Activated B cell treated with CpG ODN at 0.5 μM for 24 hours (primary cell): ENCODE measurements around the gene KCNN3. TPM values are rescaled to one million over a fixed set of nuclear protein-coding genes. Genes with fewer than 3 reads are reported as not detected.

ENCODE experiments used
- ATAC-seq: fragments of 200-7000 bp; cut with Tn5 transposase; one replicate; pipeline ENCODE4 v1.10.0; 2021; ENCODE audit warnings: low read depth, mild to moderate bottlenecking, moderate library complexity
- CTCF ChIA-PET: fragments of 350-600 bp; sonication (Branson Sonifier 250); formaldehyde crosslinking; loops from one replicate; lab custom pipeline; 2021; ENCODE audit warnings: antibody characterized with exemption; lab: Charles Lee
- POLR2A ChIA-PET: fragments of 350-600 bp; sonication (Branson Sonifier 250); formaldehyde crosslinking; loops from one replicate; lab custom pipeline; 2021; ENCODE audit warnings: antibody characterized with exemption; lab: Charles Lee
- DNase-seq: peaks from one replicate; pipeline ENCODE4 v3.0.0; 2022
- H3K27ac Mint-ChIP-seq: one replicate; pipeline ENCODE4 v1.8.0; 2020; ENCODE audit warnings: mixed read lengths
- H3K27me3 Mint-ChIP-seq: one replicate; pipeline ENCODE4 v1.8.0; 2021; ENCODE audit warnings: mixed read lengths
- H3K36me3 Mint-ChIP-seq: one replicate; pipeline ENCODE4 v1.8.0; 2021; ENCODE audit warnings: low read depth, mixed read lengths
- H3K4me1 Mint-ChIP-seq: one replicate; pipeline ENCODE4 v1.8.0; 2021; ENCODE audit warnings: mixed read lengths
- H3K4me3 Mint-ChIP-seq: one replicate; pipeline ENCODE4 v1.8.0; 2020; ENCODE audit warnings: mild to moderate bottlenecking, mixed read lengths
- H3K9me3 Mint-ChIP-seq: one replicate; pipeline ENCODE4 v1.8.0; 2020; ENCODE audit warnings: mixed read lengths
- CTCF ChIP-seq: fragments of 200-600 bp; IDR thresholded peaks from one replicate; pipeline ENCODE4 v1.8.0; 2022; ENCODE audit warnings: antibody characterized with exemption, mild to moderate bottlenecking
- intact Hi-C: fragments of 100-400 bp; cut with micrococcal nuclease; formaldehyde crosslinking; loops from one replicate; pipeline ENCODE4 v1.15.1; 2024
- total RNA-seq: library from RNA; stranded (reverse); gene quantifications from 2 replicates; pipeline ENCODE4 v1.2.3, GENCODE V29; 2022

KCNN3 gene
- total RNA-seq, 1 donor from 2014 or later, result 1.1 TPM

GRCh38 chr1:154794608-154795007 lies 75.5 kb downstream of the KCNN3 start:
- peaks cover 26% of the 10 kb centered on the region for H3K27me3 Mint-ChIP-seq
- no peak overlapping the region for H3K4me3 Mint-ChIP-seq
- peaks cover 7% of the 10 kb centered on the region for H3K4me1 Mint-ChIP-seq
- no peak for ATAC-seq
- H3K27ac Mint-ChIP-seq, result no peak overlapping the region
- no peak for TF ChIP-seq CTCF
- POLR2A ChIA-PET, result interaction anchor here (0.6 kb wide), 1 partner anchor 341 kb away, joined by 6 read pairs; the partner anchor contains the start of gene SLC50A1
- H3K36me3 Mint-ChIP-seq, result no peaks in the 10 kb centered on the region
- H3K9me3 Mint-ChIP-seq, result no peaks in the 10 kb centered on the region
- intact Hi-C loops, result no loop called here
- CTCF ChIA-PET, result no interaction called here
- no peak for DNase-seq

GRCh38 chr1:154793685-154794084 lies 76.4 kb downstream of the KCNN3 start:
- ChIA-PET CTCF (no interaction called here), POLR2A (no interaction called here)
- Mint-ChIP-seq H3K4me3 (no peak overlapping the region), H3K4me1 (peaks cover 7% of the 10 kb centered on the region), H3K27ac (no peak overlapping the region), H3K9me3 (no peaks in the 10 kb centered on the region), H3K27me3 (peaks cover 28% of the 10 kb centered on the region), H3K36me3 (no peaks in the 10 kb centered on the region)
- TF ChIP-seq CTCF, result no peak
- no peak for ATAC-seq
- intact Hi-C loops, result no loop called here
- no peak for DNase-seq

- Mint-ChIP-seq H3K4me3 (no peak overlapping the region), H3K9me3 (no peaks in the 10 kb centered on the region), H3K27ac (no peak overlapping the region), H3K4me1 (peaks cover 7% of the 10 kb centered on the region), H3K27me3 (peaks cover 28% of the 10 kb centered on the region), H3K36me3 (no peaks in the 10 kb centered on the region)
- ChIA-PET POLR2A (no interaction called here), CTCF (no interaction called here)
- intact Hi-C loops, result no loop called here
- ATAC-seq, result no peak
- no peak for TF ChIP-seq CTCF
- DNase-seq, result no peak
These were observed 77.2 kb downstream of the KCNN3 start for GRCh38 chr1:154792899-154793298.

- Mint-ChIP-seq H3K4me1 (peaks cover 7% of the 10 kb centered on the region), H3K4me3 (no peak overlapping the region), H3K27ac (no peak overlapping the region), H3K27me3 (peaks cover 28% of the 10 kb centered on the region), H3K36me3 (no peaks in the 10 kb centered on the region), H3K9me3 (no peaks in the 10 kb centered on the region)
- DNase-seq (no peak), ATAC-seq (peak; percentile 14)
- TF ChIP-seq CTCF, result no peak
- intact Hi-C loops, result no loop called here
- POLR2A ChIA-PET, result no interaction called here
- CTCF ChIA-PET, result interaction anchor here (0.7 to 1.0 kb wide), 3 partner anchors 16 to 87 kb away, joined by 3 to 4 read pairs (median 3); no protein-coding TSS in a partner anchor
These were observed 78.6 kb downstream of the KCNN3 start for GRCh38 chr1:154791292-154792166.

GRCh38 chr1:154788886-154789285 lies 81.2 kb downstream of the KCNN3 start:
- H3K36me3 Mint-ChIP-seq, result no peaks in the 10 kb centered on the region
- no peak overlapping the region for H3K4me3 Mint-ChIP-seq
- no peak for TF ChIP-seq CTCF
- no peak overlapping the region for H3K27ac Mint-ChIP-seq
- peaks cover 12% of the 10 kb centered on the region for H3K4me1 Mint-ChIP-seq
- no peak for ATAC-seq
- DNase-seq, result no peak
- H3K9me3 Mint-ChIP-seq, result no peaks in the 10 kb centered on the region
- H3K27me3 Mint-ChIP-seq, result peaks cover 24% of the 10 kb centered on the region
- ChIA-PET POLR2A (no interaction called here), CTCF (interaction anchor here (0.9 kb wide), 1 partner anchor 309 kb away, joined by 3 read pairs; no protein-coding TSS in a partner anchor)
- intact Hi-C loops, result no loop called here
